Measurements from ENCODE around the gene SEC24D. TPM values are rescaled to one million over a fixed set of nuclear protein-coding genes. Genes with fewer than 3 reads are reported as not detected.

SEC24D gene
- total RNA-seq, 1 donor from 2014 or later = 48.1 TPM

DNA sequence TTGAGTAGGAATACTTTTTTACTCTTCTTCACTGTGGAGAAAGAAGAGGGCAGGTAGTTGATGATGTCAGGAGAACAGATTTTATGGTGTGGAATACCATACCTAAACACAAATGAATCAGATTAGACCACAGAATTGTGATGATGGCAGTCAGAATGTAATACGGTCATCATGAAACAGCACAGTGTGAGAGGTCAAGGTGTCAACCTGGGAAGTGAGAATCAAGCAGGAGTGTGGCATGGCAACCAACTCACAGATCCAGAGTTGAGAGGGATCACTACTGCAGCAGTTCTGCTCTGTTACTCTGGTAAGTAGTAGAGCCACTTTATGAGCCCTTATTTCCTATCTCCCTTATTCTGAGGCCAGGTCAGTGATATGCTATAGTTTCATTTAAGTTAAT lies 123.1 kb downstream of the SEC24D start:
- no peak for ATAC-seq
- no peaks in the 10 kb centered on the region for H3K4me1 ChIP-seq
- intact Hi-C loops (cut with DNase I) = no loop called here
- H3K27me3 ChIP-seq = no peaks in the 10 kb centered on the region
- no peak overlapping the region for H3K27ac ChIP-seq
- TF ChIP-seq, protein P1, sequence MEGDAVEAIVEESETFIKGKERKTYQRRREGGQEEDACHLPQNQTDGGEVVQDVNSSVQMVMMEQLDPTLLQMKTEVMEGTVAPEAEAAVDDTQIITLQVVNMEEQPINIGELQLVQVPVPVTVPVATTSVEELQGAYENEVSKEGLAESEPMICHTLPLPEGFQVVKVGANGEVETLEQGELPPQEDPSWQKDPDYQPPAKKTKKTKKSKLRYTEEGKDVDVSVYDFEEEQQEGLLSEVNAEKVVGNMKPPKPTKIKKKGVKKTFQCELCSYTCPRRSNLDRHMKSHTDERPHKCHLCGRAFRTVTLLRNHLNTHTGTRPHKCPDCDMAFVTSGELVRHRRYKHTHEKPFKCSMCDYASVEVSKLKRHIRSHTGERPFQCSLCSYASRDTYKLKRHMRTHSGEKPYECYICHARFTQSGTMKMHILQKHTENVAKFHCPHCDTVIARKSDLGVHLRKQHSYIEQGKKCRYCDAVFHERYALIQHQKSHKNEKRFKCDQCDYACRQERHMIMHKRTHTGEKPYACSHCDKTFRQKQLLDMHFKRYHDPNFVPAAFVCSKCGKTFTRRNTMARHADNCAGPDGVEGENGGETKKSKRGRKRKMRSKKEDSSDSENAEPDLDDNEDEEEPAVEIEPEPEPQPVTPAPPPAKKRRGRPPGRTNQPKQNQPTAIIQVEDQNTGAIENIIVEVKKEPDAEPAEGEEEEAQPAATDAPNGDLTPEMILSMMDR (IDR thresholded peaks at IDR 0.05) = no peak
- DNase-seq = no peak
- H3K36me3 ChIP-seq = peaks cover 40% of the 10 kb centered on the region
- H3K4me3 ChIP-seq = no peak overlapping the region
- no peaks in the 10 kb centered on the region for H3K9me3 ChIP-seq

DNA sequence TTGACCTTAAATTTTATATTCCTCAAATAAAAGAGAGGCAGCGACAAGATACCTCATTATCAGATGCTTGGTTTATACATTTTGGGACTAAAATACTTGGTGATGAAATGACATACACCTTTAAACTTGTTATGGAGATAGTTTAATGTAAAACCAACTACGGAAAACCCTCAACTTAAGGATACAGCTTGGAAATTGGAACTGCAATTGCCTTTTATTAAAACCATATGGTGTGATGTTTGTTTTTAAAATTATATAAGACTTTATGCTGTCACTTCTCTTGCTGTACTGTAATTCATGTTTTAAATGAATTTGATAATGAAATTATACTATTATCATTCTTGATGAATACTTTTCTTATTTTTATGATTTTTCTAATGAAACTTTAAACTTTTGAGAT lies 124.9 kb downstream of the SEC24D start:
- TF ChIP-seq, protein P1 (IDR thresholded peaks at IDR 0.05) = no peak
- ATAC-seq = no peak
- no peak overlapping the region for H3K27ac ChIP-seq
- H3K4me1 ChIP-seq = no peaks in the 10 kb centered on the region
- H3K9me3 ChIP-seq = no peaks in the 10 kb centered on the region
- no peak for DNase-seq
- intact Hi-C loops (cut with DNase I) = no loop called here
- peaks cover 57% of the 10 kb centered on the region for H3K36me3 ChIP-seq
- H3K27me3 ChIP-seq = no peaks in the 10 kb centered on the region
- H3K4me3 ChIP-seq = no peak overlapping the region

DNA sequence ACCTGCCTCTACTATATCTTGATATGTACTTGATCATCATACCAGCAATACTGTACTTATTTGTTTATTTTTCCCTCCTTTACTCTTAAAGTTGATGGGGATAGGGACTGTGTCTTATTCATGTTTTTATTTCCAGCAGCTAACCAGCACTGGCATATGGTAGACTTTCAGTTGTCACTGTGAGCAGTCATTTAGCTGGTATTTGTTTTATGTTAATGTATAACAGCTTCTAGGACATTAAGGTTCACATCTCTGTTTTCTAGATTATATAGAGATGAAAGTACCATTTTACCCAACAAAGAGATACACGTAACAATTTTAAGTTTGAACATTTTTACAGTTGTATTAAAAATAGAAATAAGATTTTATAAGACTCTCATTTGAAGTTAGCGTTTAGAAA lies 132.8 kb downstream of the SEC24D start:
- no peak for DNase-seq
- intact Hi-C loops (cut with DNase I) = no loop called here
- Histone ChIP-seq H3K27ac (no peak overlapping the region), H3K36me3 (peaks cover 98% of the 10 kb centered on the region), H3K9me3 (no peaks in the 10 kb centered on the region), H3K27me3 (no peaks in the 10 kb centered on the region), H3K4me3 (no peak overlapping the region), H3K4me1 (no peaks in the 10 kb centered on the region)
- TF ChIP-seq, protein P1 (IDR thresholded peaks at IDR 0.05) = no peak
- no peak for ATAC-seq

DNA sequence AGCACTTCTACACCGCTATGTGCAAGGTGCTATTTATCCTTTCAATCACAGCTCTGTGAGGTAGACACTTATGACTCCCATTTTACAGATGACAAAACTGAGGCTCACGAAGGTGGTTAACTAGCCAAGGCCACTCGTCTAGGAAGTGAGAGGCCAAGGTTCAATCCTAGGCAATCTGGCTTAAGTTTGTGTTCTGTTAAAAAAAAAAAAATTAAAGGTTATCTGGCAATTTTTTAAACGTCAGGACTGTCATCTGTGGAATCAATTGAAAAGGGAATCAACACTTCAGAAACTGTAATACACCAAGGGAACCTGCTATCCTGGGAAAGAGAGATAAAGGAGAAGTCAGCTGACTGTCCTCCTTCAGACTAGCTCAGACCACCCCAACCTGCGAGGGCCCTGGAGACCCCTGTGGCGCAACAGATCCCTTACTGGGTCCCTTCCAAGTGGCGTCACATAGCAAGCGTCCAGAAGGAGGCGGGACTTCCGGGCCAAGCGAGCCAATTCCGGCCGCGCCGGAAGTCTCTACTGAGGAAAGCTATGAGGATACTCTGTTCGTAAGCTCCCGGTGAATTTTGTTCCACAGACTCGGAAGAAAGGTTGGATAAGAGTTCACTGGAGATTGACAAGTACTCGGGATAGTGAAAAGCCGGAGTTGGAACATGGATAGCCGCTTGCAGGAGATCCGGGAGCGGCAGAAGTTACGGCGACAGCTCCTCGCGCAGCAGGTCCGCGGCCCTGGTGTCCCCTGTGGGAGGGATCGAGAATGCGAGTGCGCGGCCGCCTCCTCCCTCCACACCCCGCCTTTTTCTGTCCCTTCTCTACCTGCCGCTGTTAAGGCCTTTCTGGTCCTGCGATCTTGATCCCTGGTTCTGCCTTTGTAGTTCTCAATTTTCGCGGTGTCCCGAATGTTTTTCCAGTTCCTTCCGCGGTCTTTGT lies 150.8 kb downstream of the SEC24D start, which contains the start of gene METTL14:
METTL14 (plus strand) TSS at position 520 of the 939 bp plus-strand sequence; CDS start at position 663, 143 bp downstream.
- Histone ChIP-seq H3K36me3 (peaks cover 23% of the 10 kb centered on the region), H3K27ac (peak within 1 kb of the TSS; percentile 91), H3K9me3 (no peaks in the 10 kb centered on the region), H3K27me3 (no peaks in the 10 kb centered on the region), H3K4me3 (peak within 1 kb of the TSS; percentile 75), H3K4me1 (peaks cover 14% of the 10 kb centered on the region)
- intact Hi-C loops (cut with DNase I) = no loop called here
- TF ChIP-seq, protein P1 (IDR thresholded peaks at IDR 0.05) = peak; percentile 6
- ATAC-seq (peak; percentile 98), DNase-seq (peak; percentile 94)

DNA sequence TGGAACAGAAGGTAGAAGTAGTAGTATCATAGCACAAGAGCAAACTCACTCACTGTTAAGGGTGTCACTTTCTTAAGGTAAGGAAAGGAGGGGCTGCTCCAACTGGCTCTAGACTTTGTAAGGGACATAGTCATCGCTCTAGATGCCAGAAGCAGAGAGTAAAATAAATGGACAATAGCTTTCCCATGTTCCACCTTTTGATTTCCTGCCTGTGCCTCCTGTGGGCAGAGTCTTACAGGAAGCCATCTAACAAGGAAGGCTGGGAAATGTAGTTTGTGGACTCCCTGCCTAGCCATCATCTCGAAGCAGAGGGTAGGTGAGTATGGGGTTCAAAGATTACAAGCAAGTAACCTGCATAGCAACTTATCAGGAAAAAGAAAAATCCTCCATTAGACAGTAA lies 152.4 kb downstream of the SEC24D start:
- no peak for DNase-seq
- H3K9me3 ChIP-seq = no peaks in the 10 kb centered on the region
- H3K4me3 ChIP-seq = no peak overlapping the region
- peaks cover 14% of the 10 kb centered on the region for H3K4me1 ChIP-seq
- H3K27ac ChIP-seq = no peak overlapping the region
- intact Hi-C loops (cut with DNase I) = no loop called here
- no peaks in the 10 kb centered on the region for H3K27me3 ChIP-seq
- TF ChIP-seq, protein P1 (IDR thresholded peaks at IDR 0.05) = no peak
- no peak for ATAC-seq
- peaks cover 8% of the 10 kb centered on the region for H3K36me3 ChIP-seq

Measured in upper lobe of right lung (tissue), 1 donor.